Neural progenitor cell (in vitro differentiated cells): ENCODE data around the gene UGT1A3.

Experiments used
- EZH2 ChIP-seq: fragments of 200-600 bp; sonication (generic); IDR thresholded peaks from 2 replicates; pipeline ENCODE4 v1.6.1; 2017; ENCODE audit warnings: antibody characterized with exemption, mild to moderate bottlenecking, moderate library complexity
- TF ChIP-seq, protein P1 (sequence below): fragments of 200-600 bp; sonication (generic); IDR thresholded peaks from 2 replicates; pipeline ENCODE4 v1.5.1; 2017; ENCODE audit warnings: antibody characterized with exemption, mild to moderate bottlenecking

DNA sequence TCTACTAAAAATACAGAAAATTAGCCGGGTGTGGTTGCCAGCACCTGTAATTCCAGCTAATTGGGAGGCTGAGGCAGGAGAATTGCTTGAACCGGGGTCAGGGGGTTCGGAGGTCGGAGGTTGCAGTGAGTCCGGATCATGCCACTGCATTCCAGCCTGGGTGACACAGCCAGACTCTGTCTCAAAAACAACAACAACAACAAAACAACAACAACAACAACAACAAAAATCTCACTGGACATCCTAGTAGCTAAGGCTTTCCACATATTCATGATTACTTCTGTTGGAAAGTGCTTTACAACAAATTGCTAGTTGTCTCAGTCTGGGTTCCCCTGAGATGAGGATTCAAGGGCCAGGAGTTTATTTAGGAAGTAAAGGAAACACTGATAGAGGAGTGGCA, 45.0 kb downstream of the UGT1A3 start:
- TF ChIP-seq, protein P1, sequence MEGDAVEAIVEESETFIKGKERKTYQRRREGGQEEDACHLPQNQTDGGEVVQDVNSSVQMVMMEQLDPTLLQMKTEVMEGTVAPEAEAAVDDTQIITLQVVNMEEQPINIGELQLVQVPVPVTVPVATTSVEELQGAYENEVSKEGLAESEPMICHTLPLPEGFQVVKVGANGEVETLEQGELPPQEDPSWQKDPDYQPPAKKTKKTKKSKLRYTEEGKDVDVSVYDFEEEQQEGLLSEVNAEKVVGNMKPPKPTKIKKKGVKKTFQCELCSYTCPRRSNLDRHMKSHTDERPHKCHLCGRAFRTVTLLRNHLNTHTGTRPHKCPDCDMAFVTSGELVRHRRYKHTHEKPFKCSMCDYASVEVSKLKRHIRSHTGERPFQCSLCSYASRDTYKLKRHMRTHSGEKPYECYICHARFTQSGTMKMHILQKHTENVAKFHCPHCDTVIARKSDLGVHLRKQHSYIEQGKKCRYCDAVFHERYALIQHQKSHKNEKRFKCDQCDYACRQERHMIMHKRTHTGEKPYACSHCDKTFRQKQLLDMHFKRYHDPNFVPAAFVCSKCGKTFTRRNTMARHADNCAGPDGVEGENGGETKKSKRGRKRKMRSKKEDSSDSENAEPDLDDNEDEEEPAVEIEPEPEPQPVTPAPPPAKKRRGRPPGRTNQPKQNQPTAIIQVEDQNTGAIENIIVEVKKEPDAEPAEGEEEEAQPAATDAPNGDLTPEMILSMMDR = no peak
- TF ChIP-seq EZH2 = no peak
